Suppressor macrophage treated with lipopolysaccharide for 4 hours (primary cell): ENCODE results near the gene ABLIM1.

ENCODE experiments used
- DNase-seq: peaks from one replicate; pipeline ENCODE4 v3.0.0-alpha.2; 2020

The ABLIM1 gene

GRCh38 chr10:114616103-114616502 lies 42.0 kb downstream of the ABLIM1 start:
- no peak for DNase-seq

GRCh38 chr10:114615600-114616007 lies 42.5 kb downstream of the ABLIM1 start:
- no peak for DNase-seq

DNA sequence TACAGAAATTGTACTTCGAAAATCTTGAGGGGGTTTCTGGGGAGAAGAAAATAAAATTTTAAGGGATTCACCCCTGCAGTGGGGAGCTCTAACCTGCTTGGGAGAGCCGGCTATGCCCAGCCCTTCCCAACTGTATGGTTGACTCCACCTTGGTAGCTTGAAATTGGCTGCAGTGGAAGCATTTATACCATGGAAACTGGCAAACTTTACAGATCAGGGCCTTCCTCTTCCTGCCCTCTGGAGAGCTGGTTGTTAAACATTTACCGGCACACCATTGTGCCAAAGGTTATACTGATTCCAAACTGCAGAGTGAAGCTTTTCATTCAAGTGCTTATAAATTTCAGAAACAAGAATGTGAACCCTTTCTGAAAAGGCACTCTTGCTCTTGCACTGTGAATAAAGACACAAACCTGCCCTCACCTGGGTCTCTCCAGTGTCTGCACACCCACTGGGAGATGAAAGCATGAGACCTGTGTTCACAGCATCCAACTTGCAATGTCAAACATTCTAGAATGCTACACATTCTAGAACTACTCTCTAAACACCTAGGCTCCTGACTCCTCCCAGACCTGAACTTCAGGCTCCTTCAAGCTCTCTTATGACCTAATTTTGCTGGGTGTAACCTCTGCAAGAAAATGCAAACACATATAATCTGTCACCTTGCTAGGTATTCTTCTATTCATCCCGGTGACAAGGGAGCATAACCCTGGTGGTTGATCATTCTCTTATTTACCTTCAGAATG lies 44.7 kb downstream of the ABLIM1 start:
- no peak for DNase-seq

GRCh38 chr10:114611617-114612016 lies 46.5 kb downstream of the ABLIM1 start:
- no peak for DNase-seq

DNA sequence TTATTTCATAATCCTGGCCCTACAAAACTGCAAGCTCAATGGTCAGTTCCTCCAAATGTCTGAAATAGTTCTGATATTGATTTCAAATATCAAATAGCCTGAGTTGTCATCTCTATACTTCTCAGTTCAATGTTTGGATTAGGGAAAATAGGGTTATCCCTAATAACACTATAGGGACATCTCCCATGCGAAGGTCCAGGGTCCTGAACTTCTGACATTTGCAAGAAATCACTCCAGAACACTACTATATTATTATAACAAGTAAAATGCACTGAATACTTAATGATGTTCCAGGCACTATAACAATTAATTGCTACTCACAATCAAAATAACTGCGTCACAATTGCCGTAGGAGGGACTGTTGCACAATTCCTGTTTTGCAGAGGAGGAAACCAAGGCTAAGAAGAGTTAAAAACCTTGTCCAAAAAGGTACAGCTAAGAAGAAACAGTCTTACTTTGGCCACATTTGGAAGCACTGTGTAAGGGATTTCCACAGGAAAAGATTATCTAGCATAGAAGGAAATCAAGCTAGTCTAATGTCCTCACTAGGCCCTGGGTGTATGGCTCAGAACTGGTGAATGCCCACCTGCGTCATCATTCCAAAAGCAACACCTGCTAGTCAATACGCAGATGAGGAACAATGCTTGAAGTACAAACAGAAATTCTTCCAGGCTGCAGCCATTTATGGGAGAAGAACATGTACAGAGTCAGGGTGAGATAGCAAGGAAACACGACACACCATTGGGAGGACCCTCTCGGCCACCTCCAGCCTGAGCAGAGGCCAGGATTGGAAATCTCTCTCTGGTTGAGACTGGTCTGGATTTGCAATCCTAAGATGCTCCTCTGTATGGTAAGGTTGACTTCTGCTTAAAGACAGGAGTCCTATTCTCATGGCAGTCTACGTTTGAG lies 48.3 kb downstream of the ABLIM1 start:
- DNase-seq, result no peak

GRCh38 chr10:114607358-114607998 lies 50.6 kb downstream of the ABLIM1 start:
- no peak for DNase-seq

DNA sequence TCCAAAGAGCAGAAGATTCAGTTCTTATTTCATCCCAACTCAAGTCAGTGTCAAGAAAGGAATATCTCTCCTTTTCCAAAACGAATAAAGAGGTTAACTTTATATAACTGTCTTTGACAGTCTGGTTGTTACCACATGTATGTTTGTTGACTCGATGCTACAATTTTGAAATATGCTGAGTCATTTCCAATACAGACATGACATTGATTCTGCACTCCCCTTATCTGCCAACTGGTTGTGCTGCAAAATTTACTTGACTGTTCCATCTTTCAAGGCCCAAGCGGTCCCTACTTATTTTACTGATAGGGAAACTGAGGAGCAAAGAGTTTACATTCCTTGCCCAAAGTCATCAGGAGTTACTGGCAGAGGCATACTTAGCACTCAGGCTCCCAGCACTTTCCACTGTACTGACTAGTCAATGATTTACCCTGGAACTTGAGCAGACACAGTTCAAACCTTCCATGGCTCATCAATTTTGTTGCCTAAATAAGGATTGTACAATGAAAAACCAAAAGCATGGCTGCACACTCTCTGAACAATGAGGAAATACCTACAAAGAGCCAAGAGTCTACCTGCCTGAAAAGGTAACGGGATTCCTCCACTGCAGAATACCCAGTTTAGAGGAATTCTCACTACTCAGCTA lies 52.8 kb downstream of the ABLIM1 start:
- no peak for DNase-seq

- no peak for DNase-seq
These were observed 53.5 kb downstream of the ABLIM1 start for GRCh38 chr10:114604357-114605130.

DNA sequence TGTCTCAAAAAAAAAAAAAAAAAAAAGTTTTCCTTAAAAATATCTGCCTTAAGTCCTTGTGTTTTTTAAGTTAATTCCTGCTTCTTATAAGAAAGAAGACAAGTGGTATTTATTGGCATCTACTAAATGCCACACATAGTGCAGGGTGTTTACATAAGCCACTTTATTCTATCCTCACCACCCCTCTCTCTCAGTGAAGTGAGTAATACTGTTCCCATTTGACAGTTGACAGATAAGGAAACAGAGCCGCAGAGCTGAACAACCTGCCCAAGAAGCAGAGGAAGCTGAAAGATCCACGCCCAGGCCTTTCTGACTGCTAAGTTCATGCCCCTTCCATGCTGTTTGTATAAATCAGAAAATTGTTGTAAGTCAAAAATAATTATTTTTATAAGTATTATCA lies 54.1 kb downstream of the ABLIM1 start:
- peak; percentile 6 for DNase-seq

DNA sequence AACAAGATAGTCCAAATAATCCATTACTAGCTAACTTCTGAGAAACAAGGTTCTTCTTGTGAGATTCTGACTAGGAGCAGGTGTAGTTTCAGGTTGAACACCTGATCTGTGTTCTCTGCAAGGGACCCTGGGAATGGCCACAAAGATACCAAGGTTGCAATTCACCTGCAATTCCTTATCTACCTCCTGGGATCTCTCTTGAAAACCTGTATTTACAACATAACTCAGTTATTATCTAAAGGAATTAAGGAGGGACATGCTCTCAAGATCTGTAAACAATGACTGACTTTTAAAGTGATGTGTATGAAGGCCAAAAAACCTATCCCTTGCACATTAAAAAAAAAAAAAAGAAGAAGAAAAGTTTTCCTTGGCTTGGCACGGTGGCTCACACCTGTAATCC lies 54.8 kb downstream of the ABLIM1 start:
- no peak for DNase-seq

DNA sequence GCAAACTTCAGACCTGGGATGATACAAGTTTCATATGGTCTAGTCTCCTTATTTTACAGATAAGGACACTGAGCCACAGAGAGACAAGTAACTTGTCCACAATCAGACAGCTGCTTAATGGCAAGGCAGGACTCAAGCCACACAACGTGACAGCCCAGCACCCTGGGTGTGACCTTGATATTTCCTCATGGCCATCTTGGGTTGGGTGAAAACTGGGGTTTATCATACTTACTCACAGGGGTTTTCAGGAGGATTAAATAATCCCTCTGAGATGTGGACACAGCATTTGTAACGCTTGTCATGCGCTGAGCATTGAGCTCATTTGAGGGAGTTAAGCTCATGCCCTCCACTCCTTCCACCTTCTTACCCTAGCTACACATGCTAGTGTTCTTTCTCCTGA lies 58.0 kb downstream of the ABLIM1 start:
- DNase-seq, result no peak

DNA sequence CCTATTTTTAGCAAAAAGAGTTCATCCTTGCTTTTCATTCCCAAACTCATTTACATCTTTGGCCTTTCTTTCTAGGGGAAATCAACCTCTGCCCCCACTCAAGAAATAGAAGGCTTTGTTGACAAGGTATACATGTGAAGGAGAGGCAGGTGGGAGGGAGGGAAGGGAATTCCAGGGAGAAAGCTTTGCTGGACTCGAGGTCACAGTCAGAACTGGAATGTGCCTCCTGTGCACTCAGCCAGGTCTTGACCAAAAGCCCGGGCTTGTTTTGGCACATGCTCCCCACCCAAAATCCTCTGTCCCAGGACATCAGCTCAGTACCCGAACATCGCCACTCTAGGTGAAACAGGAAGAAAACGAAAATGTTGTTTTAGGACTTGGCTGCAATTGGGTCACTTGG lies 61.3 kb downstream of the ABLIM1 start:
- DNase-seq, result no peak

DNA sequence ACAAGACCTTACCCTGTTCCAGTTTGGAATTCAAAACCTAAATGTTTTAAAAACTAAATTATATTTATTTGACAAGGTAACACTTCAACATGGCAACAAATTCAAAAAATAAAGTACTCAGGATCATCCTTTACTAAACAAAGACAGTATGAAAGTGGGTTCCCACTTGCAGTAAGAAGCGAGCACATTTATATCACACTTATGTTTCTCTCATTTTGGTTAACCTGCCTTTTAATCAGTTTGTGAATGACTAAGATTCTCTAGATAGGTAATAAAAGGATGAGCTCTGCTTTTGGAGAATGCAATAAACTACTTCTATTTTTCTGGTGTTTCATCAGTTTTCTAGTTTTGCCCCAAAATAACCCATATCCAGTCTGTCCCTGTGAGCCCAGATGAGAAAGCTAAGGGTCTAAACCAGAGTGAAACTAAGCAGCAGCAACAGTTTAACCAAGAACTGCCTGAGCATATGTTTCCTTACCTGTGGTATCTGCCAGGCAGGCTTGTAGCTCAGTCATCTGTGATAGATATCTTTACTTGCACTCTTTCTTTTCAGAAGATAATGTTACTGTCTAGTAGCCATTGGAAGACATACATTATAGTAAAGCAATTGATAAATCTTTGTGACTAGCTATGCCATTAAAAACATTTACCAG lies 64.1 kb downstream of the ABLIM1 start:
- no peak for DNase-seq

DNA sequence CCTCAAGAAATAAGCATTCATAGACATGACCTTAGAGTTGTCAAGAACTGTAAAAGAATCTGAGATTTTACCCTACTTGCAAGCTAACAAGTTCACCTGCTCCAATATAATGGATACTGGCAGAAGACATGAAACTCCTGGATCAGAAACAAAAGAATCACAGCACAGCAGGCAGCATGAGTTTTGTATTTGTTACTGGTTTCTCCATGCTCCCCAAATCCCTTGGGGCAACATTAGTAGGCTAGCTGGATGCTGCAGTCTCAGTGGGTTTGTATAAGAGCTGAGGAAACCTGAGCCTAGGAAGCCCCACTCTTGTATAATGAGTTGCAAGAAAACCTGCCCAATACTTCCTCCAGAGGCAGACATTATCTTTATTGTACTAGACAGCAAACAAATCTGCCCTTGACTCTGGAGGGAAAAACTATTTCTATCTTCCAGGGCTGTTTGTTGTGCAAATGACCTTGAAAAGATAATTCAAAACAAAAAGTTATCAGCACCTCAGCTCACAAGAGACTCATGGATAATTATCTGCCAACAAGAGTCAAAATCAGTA lies 64.8 kb downstream of the ABLIM1 start:
- DNase-seq, result no peak

- DNase-seq, result no peak
These were observed 67.1 kb downstream of the ABLIM1 start for GRCh38 chr10:114590993-114591392.

GRCh38 chr10:114584419-114584818 lies 73.7 kb downstream of the ABLIM1 start:
- DNase-seq, result no peak

DNA sequence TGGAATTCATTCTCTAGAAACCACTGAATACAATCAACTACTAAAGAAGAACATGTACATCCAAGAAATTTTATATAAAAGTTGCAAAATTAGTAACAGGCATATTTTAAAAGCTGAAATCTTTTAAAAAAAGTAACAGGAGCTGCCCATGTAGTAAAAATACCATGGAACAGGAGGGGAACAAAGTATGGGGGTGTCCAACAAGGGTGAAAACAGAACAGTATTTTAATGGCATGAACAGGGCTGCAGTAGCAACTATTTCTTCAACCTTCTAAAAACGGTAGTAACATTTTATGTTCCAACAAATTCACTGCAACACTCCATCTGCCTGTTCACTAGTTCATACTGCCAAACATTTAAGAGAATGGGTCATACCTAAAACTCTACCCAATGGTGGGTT lies 77.0 kb downstream of the ABLIM1 start:
- DNase-seq, result no peak

- peak; percentile 35 for DNase-seq
These were observed 80.9 kb downstream of the ABLIM1 start for GRCh38 chr10:114577133-114577532.

DNA sequence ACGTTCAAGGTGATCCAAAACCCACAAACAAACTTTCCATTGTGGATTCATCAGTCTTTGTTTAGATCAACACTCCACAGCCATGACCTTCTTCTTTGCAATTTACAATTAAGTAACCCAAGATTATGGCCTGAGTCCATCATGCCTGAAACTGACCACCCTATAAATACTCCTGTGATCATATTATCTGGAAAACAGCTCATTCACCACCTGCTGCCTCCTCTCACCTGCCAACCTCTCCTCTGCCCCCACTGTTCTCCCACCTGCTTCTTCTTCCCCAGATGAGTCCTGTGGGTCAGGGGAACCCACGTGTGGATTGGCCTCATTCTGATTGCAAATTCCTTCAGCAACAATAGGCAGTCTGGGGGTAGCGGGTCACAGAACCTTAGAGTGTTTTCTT lies 81.4 kb downstream of the ABLIM1 start:
- no peak for DNase-seq

GRCh38 chr10:114576132-114576487 lies 82.0 kb downstream of the ABLIM1 start:
- DNase-seq, result no peak

- no peak for DNase-seq
These were observed 82.5 kb downstream of the ABLIM1 start for GRCh38 chr10:114575417-114576131.
